BLaER1 (cell line): ENCODE data around the gene ITGA5.

Experiments used
- H3K27ac ChIP-seq: shearing (Covaris generic); formaldehyde crosslinking; 2 replicates; pipeline ENCODE4 v1.8.1; 2022
- H3K27me3 ChIP-seq: shearing (Covaris generic); formaldehyde crosslinking; 2 replicates; pipeline ENCODE4 v1.8.1; 2022
- H3K36me3 ChIP-seq: shearing (Covaris generic); formaldehyde crosslinking; 2 replicates; pipeline ENCODE4 v1.8.1; 2022
- H3K4me1 ChIP-seq: shearing (Covaris generic); formaldehyde crosslinking; 2 replicates; pipeline ENCODE4 v1.8.1; 2022
- H3K4me2 ChIP-seq: shearing (Covaris generic); formaldehyde crosslinking; 2 replicates; pipeline ENCODE4 v1.8.1; 2022
- H3K4me3 ChIP-seq: shearing (Covaris generic); formaldehyde crosslinking; 2 replicates; pipeline ENCODE4 v1.8.1; 2022
- H3K9ac ChIP-seq: shearing (Covaris generic); formaldehyde crosslinking; 2 replicates; pipeline ENCODE4 v1.8.1; 2022
- H3K9me3 ChIP-seq: shearing (Covaris generic); formaldehyde crosslinking; 2 replicates; pipeline ENCODE4 v1.8.1; 2022
- H4K20me1 ChIP-seq: shearing (Covaris generic); formaldehyde crosslinking; 2 replicates; pipeline ENCODE4 v1.8.1; 2022
- Cebpa-rat ChIP-seq: shearing (Covaris generic); IDR thresholded peaks from 2 replicates; pipeline ENCODE4 v1.8.1; 2022

ITGA5 gene

DNA sequence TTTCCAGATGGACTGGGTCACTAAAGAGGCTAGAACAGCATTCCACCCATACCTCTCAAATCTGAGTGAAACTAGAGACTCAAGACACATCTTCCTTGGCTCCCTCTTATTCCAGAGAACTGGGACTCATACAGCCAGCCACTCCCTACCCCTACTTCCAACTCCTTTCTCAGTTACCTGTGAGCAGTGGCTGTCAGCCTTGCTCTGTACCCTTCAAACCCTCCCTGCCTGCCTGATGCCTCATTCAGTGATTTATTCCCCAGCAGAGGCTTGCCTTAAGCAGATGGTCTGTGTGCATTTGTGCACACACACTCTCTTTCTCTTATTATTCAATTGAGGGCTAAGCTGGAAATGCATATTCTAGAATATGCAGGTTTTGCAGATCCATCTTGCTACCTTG is 69.4 kb downstream of the ITGA5 start:
- Histone ChIP-seq H3K9ac (no peak overlapping the region), H3K36me3 (peaks cover 74% of the 10 kb centered on the region), H3K27me3 (no peaks in the 10 kb centered on the region), H3K27ac (no peak overlapping the region), H3K9me3 (no peaks in the 10 kb centered on the region), H4K20me1 (no peaks in the 10 kb centered on the region), H3K4me3 (no peak overlapping the region), H3K4me2 (no peak overlapping the region), H3K4me1 (peaks cover 16% of the 10 kb centered on the region)
- no peak for TF ChIP-seq Cebpa-rat

DNA sequence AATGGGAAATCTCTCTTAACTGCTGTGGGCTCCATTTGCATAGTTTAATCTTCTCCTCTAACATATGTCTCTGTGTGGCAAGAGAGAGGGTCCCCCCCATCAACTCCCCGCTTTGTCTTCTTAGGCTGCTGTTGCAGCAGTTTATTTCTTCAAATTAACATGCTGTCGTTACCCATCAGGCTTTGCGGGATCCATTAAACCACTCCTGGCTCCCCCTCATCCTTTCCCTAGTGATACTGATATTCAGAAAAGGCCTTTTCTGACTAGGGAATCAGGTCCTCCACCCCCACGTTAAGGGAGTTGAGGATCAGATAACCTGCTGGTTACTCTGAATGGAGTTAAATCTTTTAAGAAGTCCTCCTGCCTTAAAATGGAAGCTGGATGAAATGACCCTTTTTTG is 70.0 kb downstream of the ITGA5 start:
- Histone ChIP-seq H3K27ac (no peak overlapping the region), H3K4me1 (peaks cover 16% of the 10 kb centered on the region), H3K9me3 (no peaks in the 10 kb centered on the region), H3K36me3 (peaks cover 80% of the 10 kb centered on the region), H3K4me2 (no peak overlapping the region), H4K20me1 (no peaks in the 10 kb centered on the region), H3K4me3 (no peak overlapping the region), H3K9ac (no peak overlapping the region), H3K27me3 (no peaks in the 10 kb centered on the region)
- TF ChIP-seq Cebpa-rat: no peak
